Left ventricle myocardium inferior (tissue), 1 donor: ENCODE results near the gene LUZP2. TPM values are rescaled to one million over a fixed set of nuclear protein-coding genes. Genes with fewer than 3 reads are reported as not detected.

Experiments
- DNase-seq: peaks from one replicate; pipeline ENCODE4 v3.0.0-alpha.2; 2020
- H3K27ac ChIP-seq: fragments of 200-600 bp; replicated peaks from 2 replicates; pipeline ENCODE4 v1.8.0; 2021
- H3K27me3 ChIP-seq: fragments of 200-600 bp; 2 replicates; pipeline ENCODE4 v1.8.0; 2021; ENCODE audit warnings: low read depth
- H3K36me3 ChIP-seq: fragments of 200-600 bp; 2 replicates; pipeline ENCODE4 v1.8.0; 2021
- H3K4me1 ChIP-seq: fragments of 200-600 bp; 2 replicates; pipeline ENCODE4 v1.8.0; 2021
- H3K4me3 ChIP-seq: fragments of 200-600 bp; 2 replicates; pipeline ENCODE4 v1.8.0; 2021; ENCODE audit warnings: mild to moderate bottlenecking, moderate library complexity
- H3K9me3 ChIP-seq: fragments of 200-600 bp; replicated peaks from 2 replicates; pipeline ENCODE4 v1.8.0; 2021
- CTCF ChIP-seq: fragments of 200-600 bp; IDR thresholded peaks from 2 replicates; pipeline ENCODE4 v1.8.0; 2021; ENCODE audit warnings: antibody characterized with exemption, mild to moderate bottlenecking, borderline replicate concordance
- intact Hi-C: fragments of 100-400 bp; cut with micrococcal nuclease; formaldehyde crosslinking; loops from one replicate; pipeline ENCODE4 v1.11.0; 2022
- total RNA-seq: library from RNA; stranded (reverse); fragmentation: NEBNext Ultra II Directional; extraction: Animal tissue kit (Norgen Biotek cat#: 25700); gene quantifications from one replicate; pipeline ENCODE4 v1.2.1, GENCODE V29; 2021
- donor health status: DM: no; HTN: yes; CAD: no; lungs with severe emphysema.

The LUZP2 gene
- total RNA-seq, 1 donor from 2014 or later, result not detected

- no peak for TF ChIP-seq CTCF
- no peaks in the 10 kb centered on the region for H3K36me3 ChIP-seq
- H3K27ac ChIP-seq, result no peak overlapping the region
- intact Hi-C loops, result no loop called here
- no peak overlapping the region for H3K4me3 ChIP-seq
- peaks cover 13% of the 10 kb centered on the region for H3K9me3 ChIP-seq
- DNase-seq, result no peak
- H3K4me1 ChIP-seq, result no peaks in the 10 kb centered on the region
- H3K27me3 ChIP-seq, result no peaks in the 10 kb centered on the region
Observed at GRCh38 chr11:24478718-24479117, 18.1 kb upstream of the LUZP2 start.

- Histone ChIP-seq H3K4me3 (no peak overlapping the region), H3K4me1 (no peaks in the 10 kb centered on the region), H3K36me3 (no peaks in the 10 kb centered on the region), H3K9me3 (no peaks in the 10 kb centered on the region), H3K27me3 (no peaks in the 10 kb centered on the region), H3K27ac (no peak overlapping the region)
- DNase-seq, result no peak
- TF ChIP-seq CTCF, result no peak
- intact Hi-C loops, result no loop called here
Observed at GRCh38 chr11:24489477-24489876, 7.4 kb upstream of the LUZP2 start.

GRCh38 chr11:24496386-24496735 is 492 bp upstream of the LUZP2 start:
- Histone ChIP-seq H3K4me1 (peaks cover 10% of the 10 kb centered on the region), H3K27ac (no peak overlapping the region)
- intact Hi-C loops, result no loop called here

GRCh38 chr11:24497831-24498230 is 978 bp downstream of the LUZP2 start:
- Histone ChIP-seq H3K36me3 (no peaks in the 10 kb centered on the region), H3K27me3 (peaks cover 46% of the 10 kb centered on the region), H3K9me3 (no peaks in the 10 kb centered on the region), H3K4me3 (no peak overlapping the region), H3K27ac (no peak overlapping the region), H3K4me1 (peaks cover 10% of the 10 kb centered on the region)
- intact Hi-C loops, result no loop called here
- DNase-seq, result no peak
- no peak for TF ChIP-seq CTCF

More at GRCh38 chr11:24496386-24496735, 492 bp upstream of the LUZP2 start:
- DNase-seq, result no peak
- no peaks in the 10 kb centered on the region for H3K9me3 ChIP-seq
- peaks cover 46% of the 10 kb centered on the region for H3K27me3 ChIP-seq
- no peak for TF ChIP-seq CTCF
- no peaks in the 10 kb centered on the region for H3K36me3 ChIP-seq
- H3K4me3 ChIP-seq, result peak overlapping the region; percentile 60

- TF ChIP-seq CTCF, result no peak
- no peak overlapping the region for H3K27ac ChIP-seq
- no peak for DNase-seq
- intact Hi-C loops, result no loop called here
- peaks cover 21% of the 10 kb centered on the region for H3K27me3 ChIP-seq
- H3K4me1 ChIP-seq, result peaks cover under 1% of the 10 kb centered on the region
- no peaks in the 10 kb centered on the region for H3K9me3 ChIP-seq
- H3K4me3 ChIP-seq, result no peak overlapping the region
- H3K36me3 ChIP-seq, result no peaks in the 10 kb centered on the region
Observed at GRCh38 chr11:24502425-24502824, 5.6 kb downstream of the LUZP2 start.

GRCh38 chr11:24509114-24509513 is 12.3 kb downstream of the LUZP2 start:
- H3K36me3 ChIP-seq, result no peaks in the 10 kb centered on the region
- no peaks in the 10 kb centered on the region for H3K9me3 ChIP-seq
- no peaks in the 10 kb centered on the region for H3K27me3 ChIP-seq
- no peak overlapping the region for H3K27ac ChIP-seq
- no peak overlapping the region for H3K4me3 ChIP-seq
- H3K4me1 ChIP-seq, result no peaks in the 10 kb centered on the region
- DNase-seq, result no peak
- no peak for TF ChIP-seq CTCF
- intact Hi-C loops, result no loop called here
